ENCODE data around the gene LY86. TPM values are rescaled to one million over a fixed set of nuclear protein-coding genes. Genes with fewer than 3 reads are reported as not detected.

Gene LY86
- total RNA-seq, 2 experiments from 2014 or later: 1.8 to 2.0 TPM

DNA sequence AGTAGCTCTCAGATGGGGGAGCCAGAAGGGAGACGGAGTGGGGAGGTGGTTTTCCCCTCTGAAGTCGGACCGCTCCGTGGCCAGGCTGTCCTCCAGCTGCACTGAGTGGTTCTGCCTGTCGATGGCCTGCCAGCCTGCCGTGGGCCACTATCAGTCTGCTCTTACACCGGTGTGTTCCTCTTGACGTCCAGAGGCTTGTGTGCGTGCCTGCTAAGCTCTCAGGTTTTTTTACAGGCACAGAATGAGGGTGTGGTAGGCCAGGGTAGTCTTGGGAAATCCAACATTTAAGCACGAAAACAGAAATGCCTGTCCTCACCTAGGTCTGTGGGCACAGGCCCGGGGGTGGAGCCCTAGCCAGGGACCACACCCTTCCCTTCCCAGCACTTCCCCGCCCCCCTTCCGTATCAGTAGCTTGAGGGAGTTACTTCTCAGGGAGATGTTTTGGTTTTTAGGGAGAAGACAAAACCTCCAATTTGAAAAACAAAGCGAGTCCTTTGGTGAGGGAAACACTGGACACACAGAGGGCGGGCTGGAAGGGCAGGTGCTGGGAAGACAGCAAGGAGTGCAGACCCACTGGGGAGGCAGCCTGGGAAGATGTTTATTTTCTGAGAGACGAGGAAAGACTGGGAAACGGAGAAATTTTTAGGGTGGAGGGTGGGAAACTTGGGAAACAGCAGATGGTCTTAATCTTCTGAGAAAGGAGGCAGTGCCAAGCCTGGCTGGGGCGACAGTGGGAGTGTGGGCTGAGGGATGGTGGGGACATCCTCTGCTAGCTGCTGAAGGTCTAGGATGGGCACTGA lies 106.5 kb downstream of the LY86 start:
- Mint-ChIP-seq H3K27ac (no peak overlapping the region), H3K9me3 (peaks cover 3% of the 10 kb centered on the region), H3K36me3 (ENCODE audit: low read depth) (no peaks in the 10 kb centered on the region), H3K4me3 (no peak overlapping the region), H3K4me1 (ENCODE audit: low read depth) (no peaks in the 10 kb centered on the region), H3K27me3 (ENCODE audit: low read depth) (peaks cover 8% of the 10 kb centered on the region)
- no peak for DNase-seq
- CTCF ChIA-PET: no interaction called here
- intact Hi-C loops (cut with micrococcal nuclease): no loop called here

GRCh38 chr6:6695625-6696276 lies 107.2 kb downstream of the LY86 start:
- Mint-ChIP-seq H3K4me1 (ENCODE audit: low read depth) (no peaks in the 10 kb centered on the region), H3K9me3 (peaks cover 2% of the 10 kb centered on the region), H3K27ac (no peak overlapping the region), H3K27me3 (ENCODE audit: low read depth) (peaks cover 8% of the 10 kb centered on the region), H3K36me3 (ENCODE audit: low read depth) (no peaks in the 10 kb centered on the region), H3K4me3 (no peak overlapping the region)
- intact Hi-C loops (cut with micrococcal nuclease): loop anchor here (2.0 kb wide), 1 partner anchor 19 kb away; no protein-coding TSS in a partner anchor
- DNase-seq: no peak
- CTCF ChIA-PET: interaction anchor here (0.6 to 1.7 kb wide), 4 partner anchors 18 to 210 kb away, joined by 3 to 6 read pairs (median 5); no protein-coding TSS in a partner anchor

DNA sequence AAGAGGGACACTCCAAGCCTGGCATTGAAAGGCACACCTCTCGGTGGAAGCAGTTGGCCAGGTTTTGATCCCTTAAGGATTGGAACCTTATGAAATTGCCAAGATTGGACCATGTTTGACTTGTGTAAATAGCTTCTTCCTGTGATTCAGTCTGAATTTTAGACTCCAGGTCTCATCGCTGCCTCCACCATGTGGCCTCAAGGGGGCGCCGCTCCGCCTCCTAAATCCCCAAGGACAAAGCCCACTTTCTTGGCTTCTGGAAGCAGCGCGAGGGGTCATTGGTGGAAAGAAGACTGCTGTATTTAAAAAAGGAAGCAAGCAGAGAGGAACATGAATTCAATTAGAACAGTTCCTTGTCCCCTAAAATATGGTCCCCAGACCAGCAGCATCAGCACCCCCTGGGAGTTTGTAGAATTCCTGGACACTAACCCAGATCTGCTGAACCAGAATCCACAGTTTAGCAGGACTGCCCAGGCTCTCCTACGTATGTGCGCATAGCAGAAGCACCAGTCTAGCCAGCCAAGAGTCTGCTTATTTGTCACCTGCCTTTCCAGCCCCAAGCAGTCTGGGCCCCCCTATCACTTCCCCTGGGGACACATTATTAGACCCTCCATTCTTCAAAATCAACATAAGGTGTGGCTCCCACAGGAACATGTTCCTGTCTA lies 108.5 kb downstream of the LY86 start:
- Mint-ChIP-seq H3K27ac (no peak overlapping the region), H3K9me3 (no peaks in the 10 kb centered on the region), H3K27me3 (ENCODE audit: low read depth) (peaks cover 10% of the 10 kb centered on the region), H3K36me3 (ENCODE audit: low read depth) (no peaks in the 10 kb centered on the region), H3K4me3 (no peak overlapping the region), H3K4me1 (ENCODE audit: low read depth) (no peaks in the 10 kb centered on the region)
- intact Hi-C loops (cut with micrococcal nuclease): loop anchor here (2.0 kb wide), 1 partner anchor 20 kb away; no protein-coding TSS in a partner anchor
- CTCF ChIA-PET: interaction anchor here (0.5 to 1.7 kb wide), 18 partner anchors 8 to 420 kb away, joined by 3 to 7 read pairs (median 3); no protein-coding TSS in a partner anchor
- DNase-seq: peak; percentile 65

DNA sequence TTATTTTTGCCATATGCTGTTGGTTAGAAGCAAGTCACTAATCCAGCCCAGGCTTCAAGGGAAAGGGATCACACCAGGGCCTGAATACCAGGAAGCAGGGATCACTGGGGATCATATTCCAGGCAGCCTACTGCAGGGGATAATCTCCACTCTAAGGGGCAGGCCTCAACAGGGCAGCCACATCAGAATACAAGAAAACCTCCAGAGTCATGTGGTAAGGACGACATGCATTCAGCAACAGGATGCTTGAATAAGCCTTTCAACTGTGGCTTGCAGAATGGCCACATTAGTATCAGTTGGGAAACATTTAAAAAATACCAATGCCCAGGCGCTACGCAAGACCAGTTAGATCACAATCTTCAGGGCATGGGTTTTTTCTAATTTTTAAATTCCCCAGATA lies 109.1 kb downstream of the LY86 start:
- H3K4me1 Mint-ChIP-seq (ENCODE audit: low read depth): peaks cover under 1% of the 10 kb centered on the region
- CTCF ChIA-PET: no interaction called here
- no peak for DNase-seq
- H3K27ac Mint-ChIP-seq: no peak overlapping the region
- H3K27me3 Mint-ChIP-seq (ENCODE audit: low read depth): peaks cover 10% of the 10 kb centered on the region
- H3K4me3 Mint-ChIP-seq: no peak overlapping the region
- no peaks in the 10 kb centered on the region for H3K9me3 Mint-ChIP-seq
- intact Hi-C loops (cut with micrococcal nuclease): loop anchor here (2.0 kb wide), 1 partner anchor 21 kb away; no protein-coding TSS in a partner anchor
- H3K36me3 Mint-ChIP-seq (ENCODE audit: low read depth): no peaks in the 10 kb centered on the region

GRCh38 chr6:6699741-6700367 lies 111.3 kb downstream of the LY86 start:
- Mint-ChIP-seq H3K36me3 (ENCODE audit: low read depth) (no peaks in the 10 kb centered on the region), H3K27ac (no peak overlapping the region), H3K27me3 (ENCODE audit: low read depth) (peaks cover 10% of the 10 kb centered on the region), H3K4me1 (ENCODE audit: low read depth) (peaks cover 5% of the 10 kb centered on the region), H3K9me3 (no peaks in the 10 kb centered on the region), H3K4me3 (no peak overlapping the region)
- CTCF ChIA-PET: interaction anchor here (0.9 kb wide), 1 partner anchor 22 kb away, joined by 3 read pairs; no protein-coding TSS in a partner anchor
- DNase-seq: no peak
- intact Hi-C loops (cut with micrococcal nuclease): no loop called here

DNA sequence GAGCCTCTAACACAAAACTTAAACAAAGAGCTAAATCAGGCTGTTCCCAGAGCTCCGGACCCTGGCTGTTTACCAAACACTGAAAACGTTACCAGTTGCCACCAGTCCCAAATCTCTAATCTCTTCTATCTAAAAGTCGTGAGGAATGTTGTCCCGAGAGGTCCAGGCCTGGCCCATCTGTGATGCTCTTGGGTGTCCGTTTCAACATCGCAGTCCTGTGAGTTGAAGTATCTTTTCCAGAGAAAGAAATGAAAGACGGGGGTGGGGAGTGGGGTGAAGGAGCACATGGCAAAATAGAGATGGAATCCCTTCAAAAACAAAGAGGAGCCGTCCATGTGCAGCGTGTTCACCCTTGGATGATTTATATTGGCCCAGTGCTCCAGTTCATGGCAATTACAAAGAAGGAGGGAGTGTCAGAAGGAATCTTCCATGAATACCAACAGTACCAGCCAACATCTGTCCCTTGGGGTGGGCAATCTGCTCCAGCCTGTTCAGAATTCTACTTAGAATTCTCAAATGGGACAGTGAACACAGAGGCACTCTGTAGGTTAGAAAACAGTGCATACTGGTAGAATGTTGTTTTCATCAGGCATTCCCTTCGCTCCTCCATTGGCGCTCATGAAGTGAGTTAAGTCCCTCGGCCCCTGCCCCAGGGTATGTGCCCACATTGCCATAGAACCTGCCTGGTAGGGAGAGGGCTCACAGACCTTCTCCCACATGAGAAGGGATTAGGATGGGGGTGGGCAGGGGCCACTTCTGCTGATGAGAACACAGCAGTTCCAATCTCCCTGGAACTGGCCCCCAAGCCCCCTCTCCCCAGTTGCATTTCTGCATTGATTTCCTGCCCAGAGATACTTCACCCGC lies 112.1 kb downstream of the LY86 start:
- Mint-ChIP-seq H3K4me1 (ENCODE audit: low read depth) (peaks cover 5% of the 10 kb centered on the region), H3K36me3 (ENCODE audit: low read depth) (no peaks in the 10 kb centered on the region), H3K4me3 (no peak overlapping the region), H3K27me3 (ENCODE audit: low read depth) (peaks cover 6% of the 10 kb centered on the region), H3K9me3 (no peaks in the 10 kb centered on the region), H3K27ac (no peak overlapping the region)
- intact Hi-C loops (cut with micrococcal nuclease): no loop called here
- DNase-seq: no peak
- CTCF ChIA-PET: interaction anchor here (0.6 kb wide), 1 partner anchor 63 kb away, joined by 3 read pairs; no protein-coding TSS in a partner anchor

DNA sequence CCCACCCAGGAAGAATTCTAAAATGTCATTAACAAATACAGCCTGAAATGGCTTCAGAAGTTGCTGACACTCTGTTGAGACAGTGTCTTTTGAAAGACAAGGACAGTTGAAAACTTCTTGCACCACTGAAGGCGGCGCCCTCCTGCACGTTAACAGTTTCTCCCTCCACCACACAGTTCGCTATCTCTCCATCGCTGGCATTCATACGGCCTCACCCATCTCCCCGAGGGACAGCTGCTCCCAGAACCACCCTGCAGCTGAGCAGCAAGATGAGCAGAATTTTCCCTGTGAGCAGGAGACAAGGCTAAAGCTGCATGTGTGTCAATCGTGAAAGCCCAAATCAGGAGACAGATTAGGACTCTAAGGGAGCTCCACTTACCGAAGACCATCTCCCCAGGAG lies 113.3 kb downstream of the LY86 start:
- no peak for DNase-seq
- intact Hi-C loops (cut with micrococcal nuclease): no loop called here
- Mint-ChIP-seq H3K4me1 (ENCODE audit: low read depth) (peaks cover 5% of the 10 kb centered on the region), H3K36me3 (ENCODE audit: low read depth) (no peaks in the 10 kb centered on the region), H3K27me3 (ENCODE audit: low read depth) (peaks cover 3% of the 10 kb centered on the region), H3K9me3 (no peaks in the 10 kb centered on the region), H3K27ac (no peak overlapping the region), H3K4me3 (no peak overlapping the region)
- CTCF ChIA-PET: interaction anchor here (0.7 to 1.1 kb wide), 3 partner anchors 11 to 57 kb away, joined by 3 to 4 read pairs (median 3); no protein-coding TSS in a partner anchor

DNA sequence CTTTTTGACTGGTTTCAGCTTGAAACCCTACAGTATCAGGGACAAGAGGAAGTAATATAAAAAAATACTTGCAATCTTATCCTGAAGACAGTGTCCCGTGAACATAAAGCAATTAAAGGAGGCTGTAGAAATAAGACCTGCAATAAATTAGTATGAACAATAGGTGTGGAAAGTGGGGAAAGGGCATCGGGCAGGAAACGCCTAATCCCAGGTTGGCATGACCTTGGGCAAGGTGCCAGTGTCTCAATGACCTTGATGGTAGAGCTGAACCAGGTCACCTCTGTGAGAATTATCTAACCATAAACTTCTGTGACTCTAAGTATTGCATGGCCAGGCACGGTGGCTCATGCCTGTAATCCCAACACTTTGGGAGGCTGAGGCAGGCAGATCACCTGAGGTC lies 115.2 kb downstream of the LY86 start:
- Mint-ChIP-seq H3K9me3 (no peaks in the 10 kb centered on the region), H3K27ac (no peak overlapping the region), H3K4me3 (no peak overlapping the region), H3K27me3 (ENCODE audit: low read depth) (peaks cover 3% of the 10 kb centered on the region), H3K36me3 (ENCODE audit: low read depth) (no peaks in the 10 kb centered on the region), H3K4me1 (ENCODE audit: low read depth) (peaks cover 5% of the 10 kb centered on the region)
- DNase-seq: no peak
- CTCF ChIA-PET: interaction anchor here (1.4 kb wide), 1 partner anchor 18 kb away, joined by 5 read pairs; no protein-coding TSS in a partner anchor
- intact Hi-C loops (cut with micrococcal nuclease): no loop called here

Measured in activated naive CD4-positive, alpha-beta T cell treated with anti-CD3 and anti-CD28 coated beads for 36 hours (primary cell).